Uterus (tissue), 4 donors: Measurements from ENCODE around the gene UBL3. TPM values are rescaled to one million over a fixed set of nuclear protein-coding genes. Genes with fewer than 3 reads are reported as not detected.

Experiments
- DNase-seq, 2 donors: peaks; one replicate each; pipeline ENCODE4 v3.0.0-alpha.2; 2019 to 2020
- H3K27ac ChIP-seq, 2 donors: fragments of 200-600 bp; sonication (generic); 1 replicate in 1 of 2; 2 replicates in 1 of 2; pipeline ENCODE4 v1.5.1; 2016 to 2018
- H3K27me3 ChIP-seq, 2 donors: fragments of 200-600 bp; sonication (generic); one replicate each; pipeline ENCODE4 v1.5.1; 2018 to 2019; ENCODE audit warnings: control low read depth in 1 of 2
- H3K36me3 ChIP-seq, 2 donors: fragments of 200-600 bp; sonication (generic); one replicate each; pipeline ENCODE4 v1.5.1; 2019; ENCODE audit warnings: control low read depth in 1 of 2
- H3K4me1 ChIP-seq, 2 donors: fragments of 200-600 bp; sonication (generic); one replicate each; pipeline ENCODE4 v1.5.1; 2018 to 2019; ENCODE audit warnings: control low read depth in 1 of 2
- H3K4me3 ChIP-seq, 2 donors: fragments of 200-600 bp; sonication (generic); 1 replicate in 1 of 2; 2 replicates in 1 of 2; pipeline ENCODE4 v1.5.1; 2018 to 2019; ENCODE audit warnings: mild to moderate bottlenecking in 1 of 2
- H3K9me3 ChIP-seq, 2 donors: fragments of 200-600 bp; sonication (generic); one replicate each; pipeline ENCODE4 v1.5.1; 2019; ENCODE audit warnings: control low read depth in 1 of 2
- CTCF ChIP-seq, 4 experiments: fragments of 200-600 bp in 2 of 4; fragments of 450-650 bp in 2 of 4; sonication (generic) in 2 of 4; IDR thresholded peaks; one replicate each; pipeline ENCODE4 v1.5.1; 2016 to 2019; ENCODE audit warnings: antibody characterized with exemption in 4 of 4, mild to moderate bottlenecking in 2 of 4, moderate library complexity in 1 of 4
- POLR2A ChIP-seq, 2 donors: fragments of 450-650 bp; IDR thresholded peaks; one replicate each; pipeline ENCODE4 v1.6.1; 2016; ENCODE audit warnings: antibody characterized with exemption in 2 of 2, mild to moderate bottlenecking in 1 of 2, moderate library complexity in 1 of 2
- intact Hi-C: fragments of 100-400 bp; cut with DNase I; formaldehyde crosslinking; loops from one replicate; pipeline ENCODE4 v1.15.1; 2023; ENCODE audit warnings: low total_unique reads
- total RNA-seq, 4 donors: library from RNA; depleted of rRNA in 3 of 4; stranded (reverse); fragments of >200 nt in 3 of 4; gene quantifications; one replicate each; pipeline versions ENCODE4 v1.1.0 to v1.2.4, GENCODE V29; 2014 to 2023
- donor health status: DM: yes; HTN: yes; CAD: no.

The UBL3 gene
- total RNA-seq, 4 donors from 2014 or later, result 30.2 to 59.7 (median 56.8) TPM

GRCh38 chr13:29767006-29767405 lies 83.4 kb downstream of the UBL3 start:
- H3K27me3 ChIP-seq, result no peaks in the 10 kb centered on the region
- intact Hi-C loops, result no loop called here
- H3K9me3 ChIP-seq, result no peaks in the 10 kb centered on the region
- H3K36me3 ChIP-seq, result no peaks in the 10 kb centered on the region
- TF ChIP-seq POLR2A (IDR thresholded peaks at IDR 0.05), result no peak
- TF ChIP-seq CTCF (IDR thresholded peaks at IDR 0.05), result no peak
- H3K4me1 ChIP-seq, result no peaks in the 10 kb centered on the region
- H3K4me3 ChIP-seq, result no peak overlapping the region
- H3K27ac ChIP-seq, result no peak overlapping the region
- DNase-seq, result no peak

DNA sequence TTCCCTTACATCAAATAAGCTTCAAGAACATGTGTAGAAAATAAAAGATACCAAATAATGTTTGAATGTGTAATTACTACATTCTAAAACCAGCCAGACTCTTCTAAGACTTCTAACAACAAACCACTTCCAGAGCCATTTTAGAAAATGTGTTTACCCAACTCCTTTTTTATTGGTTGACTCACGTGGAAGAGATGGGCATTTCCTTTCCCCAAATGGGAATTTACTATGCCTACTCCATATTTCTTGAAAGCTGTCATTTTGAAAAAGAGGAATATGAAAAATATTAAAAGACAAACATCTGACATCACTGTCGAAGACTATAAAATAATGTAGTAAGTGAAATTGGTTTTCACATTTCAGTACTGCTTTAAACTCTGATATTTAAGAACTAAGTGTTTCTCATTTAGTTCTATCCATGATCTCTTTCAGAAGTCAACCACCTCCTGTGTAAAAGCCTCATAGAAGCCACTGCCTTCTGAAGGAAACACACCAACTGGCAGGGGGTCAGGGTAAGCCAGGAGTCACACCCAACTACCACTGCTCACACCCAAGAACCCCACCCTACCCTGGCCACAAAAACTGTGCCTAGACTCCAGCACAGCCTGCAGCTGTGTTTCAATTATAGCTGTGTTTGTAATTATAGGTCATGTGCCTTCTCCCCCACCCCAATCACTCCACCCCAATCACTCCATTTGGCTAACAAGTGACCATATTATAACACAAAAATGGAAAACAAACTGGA lies 86.8 kb downstream of the UBL3 start:
- Histone ChIP-seq H3K9me3 (no peaks in the 10 kb centered on the region), H3K27ac (no peak overlapping the region), H3K36me3 (no peaks in the 10 kb centered on the region), H3K4me1 (no peaks in the 10 kb centered on the region), H3K27me3 (no peaks in the 10 kb centered on the region), H3K4me3 (no peak overlapping the region)
- no peak for DNase-seq
- intact Hi-C loops, result no loop called here
- no peak for TF ChIP-seq CTCF (IDR thresholded peaks at IDR 0.05)
- no peak for TF ChIP-seq POLR2A (IDR thresholded peaks at IDR 0.05)

GRCh38 chr13:29761815-29762214 lies 88.6 kb downstream of the UBL3 start:
- Histone ChIP-seq H3K9me3 (no peaks in the 10 kb centered on the region), H3K4me1 (no peaks in the 10 kb centered on the region), H3K27ac (no peak overlapping the region), H3K27me3 (no peaks in the 10 kb centered on the region), H3K4me3 (no peak overlapping the region), H3K36me3 (no peaks in the 10 kb centered on the region)
- intact Hi-C loops, result no loop called here
- DNase-seq, result no peak
- no peak for TF ChIP-seq POLR2A (IDR thresholded peaks at IDR 0.05)
- TF ChIP-seq CTCF (IDR thresholded peaks at IDR 0.05), result no peak

DNA sequence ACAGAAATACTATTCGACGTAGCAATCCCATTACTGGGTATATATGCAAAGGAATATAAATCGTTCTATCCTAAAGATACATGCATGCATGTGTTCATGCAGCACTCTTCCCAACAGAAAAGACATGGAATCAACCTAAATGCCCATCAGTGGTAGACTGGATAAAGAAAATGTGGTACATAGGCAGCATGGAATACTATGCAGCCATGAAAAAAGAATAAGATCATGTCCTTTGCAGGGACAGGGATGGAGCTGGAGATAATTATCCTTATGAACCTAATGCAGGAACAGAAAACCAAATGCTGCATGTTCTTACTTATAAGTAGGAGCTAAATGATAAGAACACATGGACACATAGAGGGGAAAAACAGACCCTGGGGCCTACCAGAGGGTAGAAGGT lies 89.3 kb downstream of the UBL3 start:
- Histone ChIP-seq H3K27ac (no peak overlapping the region), H3K27me3 (no peaks in the 10 kb centered on the region), H3K4me3 (no peak overlapping the region), H3K9me3 (no peaks in the 10 kb centered on the region), H3K36me3 (no peaks in the 10 kb centered on the region), H3K4me1 (no peaks in the 10 kb centered on the region)
- TF ChIP-seq CTCF (IDR thresholded peaks at IDR 0.05), result no peak
- TF ChIP-seq POLR2A (IDR thresholded peaks at IDR 0.05), result no peak
- intact Hi-C loops, result no loop called here
- no peak for DNase-seq

GRCh38 chr13:29760544-29760943 lies 89.9 kb downstream of the UBL3 start:
- H3K4me3 ChIP-seq, result no peak overlapping the region
- TF ChIP-seq CTCF (IDR thresholded peaks at IDR 0.05) (no peak), POLR2A (IDR thresholded peaks at IDR 0.05) (no peak)
- intact Hi-C loops, result no loop called here
- DNase-seq, result no peak
- H3K4me1 ChIP-seq, result no peaks in the 10 kb centered on the region
- H3K9me3 ChIP-seq, result no peaks in the 10 kb centered on the region
- no peaks in the 10 kb centered on the region for H3K27me3 ChIP-seq
- H3K27ac ChIP-seq, result no peak overlapping the region
- no peaks in the 10 kb centered on the region for H3K36me3 ChIP-seq
